GM12878 (cell line): ENCODE measurements around the gene SRGAP1. TPM values are rescaled to one million over a fixed set of nuclear protein-coding genes. Genes with fewer than 3 reads are reported as not detected.

ENCODE experiments used
- ATAC-seq: fragments of 200-7000 bp; cut with Tn5 transposase; 3 replicates; pipeline ENCODE4 v1.9.1; 2020; ENCODE audit warnings: mild to moderate bottlenecking, moderate library complexity
- BruUV-seq: library from RNA; stranded (reverse); fragments of 400-500 nt; replicated peaks from 2 replicates; lab custom pipeline; 2021; lab: Mats Ljungman, UMichigan
- CTCF ChIA-PET: fragments of 300-600 bp; sonication (Branson Sonifier 250); formaldehyde crosslinking; extraction: SDS; loops from one replicate; lab custom pipeline; 2021; ENCODE audit warnings: inconsistent platforms; lab: Yijun Ruan, JAX
- POLR2A ChIA-PET: fragments of 350-600 bp; formaldehyde crosslinking; extraction: SDS; loops from one replicate; lab custom pipeline; 2021; ENCODE audit warnings: inconsistent platforms; lab: Charles Lee
- RAD21 ChIA-PET: fragments of 300-600 bp; sonication (Branson Sonifier 250); formaldehyde crosslinking; loops from one replicate; lab custom pipeline; 2023; ENCODE audit warnings: antibody characterized with exemption; ENCODE audit not compliant: unreplicated experiment; lab: Charles Lee
- SMC1A ChIA-PET: fragments of 300-600 bp; sonication (Branson Sonifier 250); formaldehyde crosslinking; loops from one replicate; lab custom pipeline; 2023; ENCODE audit not compliant: unreplicated experiment, uncharacterized antibody; lab: Charles Lee
- DNase-seq: peaks from one replicate; pipeline ENCODE4 v3.0.0-alpha.2; 2011; ENCODE audit warnings: low read depth, low spot score
- FAIRE-seq: peaks from 3 replicates; lab custom pipeline; 2011; peaks lifted over from hg19 to GRCh38; lab: Jason Lieb, UNC
- H2AFZ ChIP-seq: 2 replicates; pipeline ENCODE4 v1.6.0; 2011; ENCODE audit warnings: low read depth, low read length, control low read depth; ENCODE audit not compliant: control insufficient read depth
- H3K27ac ChIP-seq: 2 replicates; pipeline ENCODE4 v1.5.1; 2011; ENCODE audit warnings: control low read depth; ENCODE audit not compliant: control insufficient read depth, insufficient read depth
- H3K27me3 ChIP-seq, 2 experiments: replicated peaks in 1 of 2; 2 replicates each; pipeline versions ENCODE4 v1.6.0 to v1.6.1; 2011; ENCODE audit warnings: low read length in 1 of 2; ENCODE audit not compliant: control insufficient read depth in 2 of 2, insufficient read depth in 2 of 2
- H3K36me3 ChIP-seq, 2 experiments: 2 replicates each; pipeline ENCODE4 v1.5.1; 2011; ENCODE audit warnings: low read length in 1 of 2; ENCODE audit not compliant: control insufficient read depth in 2 of 2, insufficient read depth in 2 of 2
- H3K4me1 ChIP-seq: 2 replicates; pipeline ENCODE4 v1.6.1; 2011; ENCODE audit warnings: mild to moderate bottlenecking, low read length, moderate library complexity, mixed read lengths; ENCODE audit not compliant: control insufficient read depth, insufficient read depth
- H3K4me2 ChIP-seq: 2 replicates; pipeline ENCODE4 v1.6.0; 2011; ENCODE audit warnings: control low read depth; ENCODE audit not compliant: control insufficient read depth, insufficient read depth
- H3K4me3 ChIP-seq: fragments of 200-600 bp; sonication (generic); 2 replicates; pipeline ENCODE4 v1.5.1; 2016
- H3K79me2 ChIP-seq: 2 replicates; pipeline ENCODE4 v1.6.0; 2011; ENCODE audit warnings: low read length; ENCODE audit not compliant: control insufficient read depth, insufficient read depth
- H3K9ac ChIP-seq: 2 replicates; pipeline ENCODE4 v1.8.0; 2011; ENCODE audit warnings: low read length, control low read depth, mixed read lengths; ENCODE audit not compliant: control insufficient read depth, insufficient read depth
- H3K9me3 ChIP-seq: replicated peaks from 3 replicates; pipeline ENCODE4 v1.5.1; 2011; ENCODE audit warnings: mild to moderate bottlenecking, low read length; ENCODE audit not compliant: control insufficient read depth, insufficient read depth
- H4K20me1 ChIP-seq: 2 replicates; pipeline ENCODE4 v1.6.0; 2011; ENCODE audit not compliant: control insufficient read depth, insufficient read depth
- BCLAF1 ChIP-seq: fragments of 450-650 bp; IDR thresholded peaks from 2 replicates; pipeline ENCODE4 v1.6.1; 2017; ENCODE audit warnings: antibody characterized with exemption, mild to moderate bottlenecking, moderate library complexity
- EZH2 ChIP-seq: IDR thresholded peaks from 2 replicates; pipeline ENCODE4 v1.6.1; 2012; ENCODE audit warnings: low read depth, mild to moderate bottlenecking, control low read depth, inconsistent platforms, low read length, borderline replicate concordance; ENCODE audit not compliant: control insufficient read depth
- HDAC6 ChIP-seq: fragments of 200-600 bp; sonication (generic); IDR thresholded peaks from one replicate; pipeline ENCODE4 v1.8.0; 2017; ENCODE audit warnings: antibody characterized with exemption; ENCODE audit not compliant: unreplicated experiment
- HDGF ChIP-seq: fragments of 450-650 bp; IDR thresholded peaks from 2 replicates; pipeline ENCODE4 v1.6.1; 2016; ENCODE audit warnings: antibody characterized with exemption
- MLLT1 ChIP-seq: fragments of 450-650 bp; IDR thresholded peaks from 2 replicates; pipeline ENCODE4 v1.6.1; 2016; ENCODE audit warnings: mild to moderate bottlenecking
- NFXL1 ChIP-seq: fragments of 450-650 bp; IDR thresholded peaks from 2 replicates; pipeline ENCODE4 v1.6.1; 2017; ENCODE audit warnings: antibody characterized with exemption, mild to moderate bottlenecking, borderline replicate concordance
- NFYB ChIP-seq: IDR thresholded peaks from 2 replicates; pipeline ENCODE4 v1.6.1; 2011; ENCODE audit warnings: low read depth, mild to moderate bottlenecking, low read length, improper control_type of control experiment, moderate library complexity; ENCODE audit not compliant: insufficient read depth
- RAD21 ChIP-seq: IDR thresholded peaks from 2 replicates; pipeline ENCODE4 v1.6.1; 2011; ENCODE audit warnings: mild to moderate bottlenecking, low read depth, low read length, moderate library complexity; ENCODE audit not compliant: insufficient read depth
- SMAD1 ChIP-seq: fragments of 450-650 bp; IDR thresholded peaks from 2 replicates; pipeline ENCODE4 v1.6.1; 2018; ENCODE audit warnings: mild to moderate bottlenecking, low read depth; ENCODE audit not compliant: partially characterized antibody
- SREBF2 ChIP-seq: IDR thresholded peaks from 2 replicates; pipeline ENCODE4 v1.6.1; 2012; ENCODE audit warnings: mild to moderate bottlenecking, low read length
- SUPT20H ChIP-seq: IDR thresholded peaks from 2 replicates; pipeline ENCODE4 v1.6.1; 2011; ENCODE audit warnings: low read depth, mild to moderate bottlenecking, low read length, moderate library complexity, borderline replicate concordance; ENCODE audit not compliant: control insufficient read depth
- ZBTB33 ChIP-seq: fragments of 450-650 bp; IDR thresholded peaks from 2 replicates; pipeline ENCODE4 v1.6.1; 2017; ENCODE audit warnings: mild to moderate bottlenecking
- ZBTB4 ChIP-seq: fragments of 450-650 bp; formaldehyde crosslinking; IDR thresholded peaks from 2 replicates; pipeline ENCODE4 v1.4.0; 2022; ENCODE audit warnings: mild to moderate bottlenecking, moderate library complexity
- WGBS: methylation state at CpG from one replicate; pipeline ENCODE4 v1.1.6; 2016; ENCODE audit warnings: low lambda C conversion rate; ENCODE audit not compliant: insufficient replicate concordance, insufficient coverage; ENCODE audit errors: missing lambda C conversion rate; 5-methylcytosine and 5-hydroxymethylcytosine counted together
- in situ Hi-C: fragments of 300-500 bp; cut with MboI; formaldehyde crosslinking; loops from 9 replicates; pipeline ENCODE4 v1.14.3; 2018; ENCODE audit warnings: mixed read lengths
- intact Hi-C: fragments of 100-400 bp; cut with micrococcal nuclease; formaldehyde crosslinking; loops from one replicate; pipeline ENCODE4 v1.14.2; 2022; ENCODE audit not compliant: unreplicated experiment
- polyA plus RNA-seq, 11 experiments: library from polyadenylated mRNA; depleted of rRNA in 4 of 11; unstranded in 6 of 11; stranded (reverse) in 5 of 11; fragments of >200 nt; fragmentation: Nextera tagmentation in 4 of 11; fragmentation: Illumina TruSeq in 1 of 11; extraction: Ambion mirVana in 4 of 11; extraction: Trizol in 1 of 11; gene quantifications; 1 replicate in 1 of 11; 2 replicates in 10 of 11; pipeline versions ENCODE4 v1.2.1 to v1.2.3, GENCODE V29; 2011 to 2016; ENCODE audit warnings: inconsistent platforms in 2 of 11, missing spikeins in 2 of 11, low read depth in 1 of 11
- total RNA-seq, 4 experiments: library from RNA; depleted of rRNA in 3 of 4; stranded (reverse); fragments of >200 nt in 3 of 4; fragmentation: Illumina TruSeq in 1 of 4; extraction: Trizol in 1 of 4; gene quantifications; 2 replicates each; pipeline versions ENCODE4 v1.2.1 to v1.2.3, GENCODE V29; 2013 to 2021

Gene SRGAP1
- total and polyA plus RNA-seq, 10 of the 15 experiments (the other 5 are each of a cell fraction or from before 2014, with no cell fraction given): 0.16 to 0.85 (median 0.46) TPM

GRCh38 chr12:64139021-64139420 lies 294.5 kb downstream of the SRGAP1 start:
- ChIA-PET POLR2A (no interaction called here), SMC1A (no interaction called here), CTCF (no interaction called here), RAD21 (no interaction called here)
- Histone ChIP-seq H4K20me1 (no peaks in the 10 kb centered on the region), H3K9ac (no peak overlapping the region), H3K9me3 (no peaks in the 10 kb centered on the region; the same call in 2 of the 3 replicates), H3K4me2 (no peak overlapping the region), H2AFZ (no peak overlapping the region), H3K27ac (no peak overlapping the region), H3K27me3 (no peaks in the 10 kb centered on the region), H3K4me1 (no peaks in the 10 kb centered on the region), H3K79me2 (no peaks in the 10 kb centered on the region), H3K4me3 (no peak overlapping the region), H3K36me3 (no peaks in the 10 kb centered on the region)
- FAIRE-seq: no peak
- ATAC-seq: no peak
- BruUV-seq: no TSS peak
- DNase-seq: no peak
- intact Hi-C loops: no loop called here
- 0% methylated on average over 1 of the region's 1 CpG for WGBS
- in situ Hi-C loops: no loop called here
- TF ChIP-seq HDGF (no peak), ZBTB33 (no peak), NFYB (no peak), ZBTB4 (CRISPR knock-in tag) (no peak), MLLT1 (no peak), HDAC6 (no peak), EZH2 (no peak), SMAD1 (no peak), BCLAF1 (no peak), SREBF2 (no peak), RAD21 (no peak), NFXL1 (no peak), SUPT20H (no peak)
